ENCODE results near the gene LRRC71. TPM values are rescaled to one million over a fixed set of nuclear protein-coding genes. Genes with fewer than 3 reads are reported as not detected.

The LRRC71 gene
- total RNA-seq, 2 experiments from 2014 or later: not detected

Small RNAs within 50 kb of the gene (microRNA-seq; reads per million reads assigned to microRNA genes)
- gene MIR765: not detected

Other genes starting within 250 kb of the LRRC71 start
- gene NES, start 243.2 kb upstream of the LRRC71 start, total RNA-seq: not detected
- gene CRABP2, start 215.0 kb upstream of the LRRC71 start, total RNA-seq: 1 to 10 TPM; 1.3 to 1.9 TPM
- 10 to 100 TPM; 30.0 to 34.0 TPM for gene METTL25B, start 192.2 kb upstream of the LRRC71 start, total RNA-seq
- 10 to 100 TPM; 56.3 to 58.8 TPM for gene ISG20L2, start 191.9 kb upstream of the LRRC71 start, total RNA-seq
- 10 to 100 TPM; 59.8 to 62.6 TPM for gene MRPL24, start 179.5 kb upstream of the LRRC71 start, total RNA-seq
- gene HDGF, start 169.0 kb upstream of the LRRC71 start, total RNA-seq: 100 to 1,000 TPM; 261 to 264 TPM
- 10 to 100 TPM; 71.9 to 75.5 TPM for gene PRCC, start 153.1 kb upstream of the LRRC71 start, total RNA-seq
- 10 to 100 TPM; 84.0 to 86.7 TPM for gene SH2D2A, start 103.8 kb upstream of the LRRC71 start, total RNA-seq
- under 1 TPM; 0.21 TPM for gene INSRR, start 61.5 kb upstream of the LRRC71 start, total RNA-seq
- gene NTRK1, start 59.8 kb upstream of the LRRC71 start, total RNA-seq: 1 to 10 TPM; 9.9 TPM
- gene PEAR1, start 26.9 kb upstream of the LRRC71 start, total RNA-seq: under 1 TPM; 0.21 to 0.40 TPM
- 10 to 100 TPM; 15.3 to 16.6 TPM for gene ARHGEF11, start 125.1 kb downstream of the LRRC71 start, total RNA-seq
- gene ETV3L, start 179.2 kb downstream of the LRRC71 start, total RNA-seq: not detected
- 10 to 100 TPM; 38.2 to 40.2 TPM for gene ETV3, start 217.8 kb downstream of the LRRC71 start, total RNA-seq